HL-60/S4 (cell line): Measurements from ENCODE around the gene PEAK1.

Experiments
- in situ Hi-C: fragments of 300-500 bp; cut with MboI; formaldehyde crosslinking; loops from 2 replicates; pipeline ENCODE4 v1.14.3; 2022; ENCODE audit warnings: low sequenced_read_pairs

Gene PEAK1

GRCh38 chr15:77369168-77369567 lies 50.7 kb downstream of the PEAK1 start:
- in situ Hi-C loops: no loop called here

GRCh38 chr15:77367631-77368030 lies 52.3 kb downstream of the PEAK1 start:
- in situ Hi-C loops: no loop called here

DNA sequence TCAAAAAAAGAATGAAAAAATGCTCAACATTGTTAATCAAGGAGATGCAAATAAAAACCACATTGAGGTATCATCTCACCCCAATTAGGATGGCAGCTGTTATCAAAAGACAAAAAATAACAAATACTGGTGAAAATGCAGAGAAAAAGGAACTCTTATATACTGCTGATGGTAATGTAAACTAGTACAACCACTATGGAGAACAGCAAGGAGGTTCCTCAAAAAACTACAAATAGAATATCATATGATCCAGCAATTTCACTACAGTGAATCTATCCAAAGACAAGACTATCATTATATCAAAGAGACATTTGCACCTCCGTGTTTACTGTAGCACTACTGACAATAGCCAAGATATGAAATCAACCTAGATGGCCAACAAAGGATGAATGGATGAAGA lies 58.4 kb downstream of the PEAK1 start:
- in situ Hi-C loops: no loop called here

DNA sequence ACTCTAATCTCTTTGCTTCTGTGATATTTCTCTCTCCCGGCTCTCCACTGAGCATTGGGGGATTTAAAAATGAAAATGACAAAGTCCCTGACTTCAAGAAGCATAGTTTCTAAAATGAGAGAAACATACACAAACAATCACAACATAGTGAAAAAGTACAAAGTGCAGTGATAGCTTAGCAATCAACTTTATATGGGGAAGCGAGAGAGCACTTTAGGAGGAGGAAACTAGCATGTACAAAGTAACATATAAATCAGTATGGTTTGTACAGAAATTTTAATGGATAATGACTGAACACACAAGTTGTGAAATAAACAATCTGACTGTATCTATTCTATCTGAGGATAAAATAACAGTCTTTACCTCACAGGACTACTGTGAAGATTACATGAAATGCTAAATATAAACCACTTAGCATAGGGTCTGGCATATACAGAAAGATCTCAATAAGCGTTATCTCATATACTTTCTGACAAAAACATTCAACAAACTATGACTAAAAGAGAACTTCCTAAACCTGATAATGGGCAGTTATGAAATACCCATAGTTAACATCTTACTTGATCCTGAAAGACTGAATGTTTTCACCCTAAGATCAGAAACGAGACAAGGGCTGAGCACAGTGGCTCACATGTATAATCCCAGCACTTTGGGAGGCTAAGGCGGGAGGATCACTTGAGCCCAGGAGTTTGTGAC lies 61.2 kb downstream of the PEAK1 start:
- in situ Hi-C loops: no loop called here

DNA sequence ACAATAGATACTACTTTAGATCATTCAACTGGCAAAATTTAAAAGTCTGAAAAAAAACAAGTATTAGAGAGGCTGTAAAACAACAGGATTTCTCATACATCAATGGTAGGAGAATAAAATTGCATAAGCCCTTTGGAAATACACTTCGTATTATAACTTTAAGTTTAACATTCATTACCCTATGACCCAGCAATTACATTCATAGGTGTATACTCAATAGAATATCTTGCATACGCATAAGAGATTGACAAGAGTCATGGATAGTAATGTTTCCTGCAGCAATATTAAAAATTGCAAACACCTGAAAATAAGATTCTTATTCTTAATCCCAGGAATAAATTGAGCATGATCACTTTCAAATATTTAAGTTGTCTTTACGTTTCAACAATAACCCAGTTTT lies 63.6 kb downstream of the PEAK1 start:
- in situ Hi-C loops: no loop called here

- in situ Hi-C loops: no loop called here
Observed at GRCh38 chr15:77355321-77355720, 64.6 kb downstream of the PEAK1 start.

- in situ Hi-C loops: no loop called here
Observed at GRCh38 chr15:77354063-77354462, 65.8 kb downstream of the PEAK1 start.

GRCh38 chr15:77352887-77353286 lies 67.0 kb downstream of the PEAK1 start:
- in situ Hi-C loops: no loop called here

GRCh38 chr15:77350792-77351191 lies 69.1 kb downstream of the PEAK1 start:
- in situ Hi-C loops: no loop called here

DNA sequence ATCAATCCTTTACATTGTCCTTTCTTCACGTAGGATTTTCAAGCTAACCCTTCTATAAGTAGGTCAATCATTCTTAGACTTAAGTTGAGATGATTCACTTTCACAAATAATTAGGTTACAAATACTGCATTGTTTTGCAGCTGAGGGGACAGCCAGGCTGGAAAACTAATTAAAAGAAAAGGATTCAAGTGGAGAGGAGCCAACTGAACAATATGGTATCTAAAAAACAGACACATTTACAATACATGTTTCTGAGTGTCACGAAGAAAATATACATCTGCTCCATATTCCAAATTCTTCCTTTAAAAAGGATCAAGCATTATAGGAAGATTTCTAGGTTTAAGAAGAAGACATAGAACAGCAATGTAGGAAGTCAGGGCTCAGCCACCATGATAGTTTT lies 70.2 kb downstream of the PEAK1 start:
- in situ Hi-C loops: no loop called here

- in situ Hi-C loops: no loop called here
Observed at GRCh38 chr15:77348511-77348910, 71.4 kb downstream of the PEAK1 start.

- in situ Hi-C loops: no loop called here
Observed at GRCh38 chr15:77347197-77347596, 72.7 kb downstream of the PEAK1 start.

GRCh38 chr15:77346245-77347036 lies 73.5 kb downstream of the PEAK1 start:
- in situ Hi-C loops: no loop called here

- in situ Hi-C loops: no loop called here
Observed at GRCh38 chr15:77342807-77343206, 77.1 kb downstream of the PEAK1 start.

GRCh38 chr15:77340245-77340644 lies 79.7 kb downstream of the PEAK1 start:
- in situ Hi-C loops: no loop called here

- in situ Hi-C loops: no loop called here
Observed at GRCh38 chr15:77336006-77336405, 83.9 kb downstream of the PEAK1 start.

GRCh38 chr15:77335298-77335697 lies 84.6 kb downstream of the PEAK1 start:
- in situ Hi-C loops: no loop called here

- in situ Hi-C loops: no loop called here
Observed at GRCh38 chr15:77333166-77333565, 86.7 kb downstream of the PEAK1 start.

GRCh38 chr15:77329202-77329601 lies 90.7 kb downstream of the PEAK1 start:
- in situ Hi-C loops: no loop called here

DNA sequence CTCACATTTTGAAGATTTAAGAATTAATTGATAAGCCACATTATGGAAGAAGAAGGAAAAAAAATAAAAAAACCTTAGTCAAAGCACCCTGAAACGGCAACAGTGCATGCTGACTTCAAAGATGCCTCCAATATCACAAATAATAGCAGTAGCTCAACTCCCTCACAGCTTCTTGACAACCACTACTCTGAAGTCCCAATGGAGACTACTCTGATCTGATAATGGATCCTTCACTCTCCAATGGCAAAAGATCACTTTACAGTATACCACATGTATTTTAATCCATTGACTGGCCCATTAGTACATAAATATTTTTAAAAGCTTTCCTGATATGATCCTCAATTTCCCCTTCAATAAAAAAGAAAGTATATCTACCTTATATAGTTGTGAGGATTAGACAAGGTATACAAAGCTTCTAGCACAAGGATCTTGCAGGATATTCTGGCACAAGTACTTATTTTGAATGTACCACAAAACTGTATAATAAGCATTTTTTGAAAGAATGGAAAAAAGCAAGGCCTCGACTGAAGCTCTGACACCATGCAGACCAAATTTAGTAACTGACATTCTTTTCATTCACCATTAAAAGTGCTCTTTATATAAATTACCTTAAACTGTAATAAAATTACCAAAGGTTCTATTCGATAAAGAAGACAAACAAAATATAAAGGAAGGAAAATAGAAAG lies 91.9 kb downstream of the PEAK1 start:
- in situ Hi-C loops: no loop called here

DNA sequence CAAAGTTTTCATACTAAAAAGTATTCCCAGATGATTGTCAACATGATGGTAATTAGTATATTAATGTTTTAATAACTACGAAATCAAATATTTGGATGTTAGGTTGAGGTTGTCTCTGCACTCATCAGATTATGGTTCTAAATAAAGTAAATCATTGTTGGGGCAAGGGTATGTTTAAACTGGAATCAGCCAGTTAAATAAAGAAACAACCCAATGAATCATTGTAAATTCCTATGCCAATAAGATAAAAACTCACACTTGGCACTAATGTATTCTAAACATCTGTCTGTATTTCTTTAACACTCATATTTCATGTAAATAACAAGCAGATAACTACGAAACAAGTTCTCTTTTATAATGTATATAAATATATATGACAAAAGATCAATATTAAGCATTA lies 92.7 kb downstream of the PEAK1 start:
- in situ Hi-C loops: no loop called here

DNA sequence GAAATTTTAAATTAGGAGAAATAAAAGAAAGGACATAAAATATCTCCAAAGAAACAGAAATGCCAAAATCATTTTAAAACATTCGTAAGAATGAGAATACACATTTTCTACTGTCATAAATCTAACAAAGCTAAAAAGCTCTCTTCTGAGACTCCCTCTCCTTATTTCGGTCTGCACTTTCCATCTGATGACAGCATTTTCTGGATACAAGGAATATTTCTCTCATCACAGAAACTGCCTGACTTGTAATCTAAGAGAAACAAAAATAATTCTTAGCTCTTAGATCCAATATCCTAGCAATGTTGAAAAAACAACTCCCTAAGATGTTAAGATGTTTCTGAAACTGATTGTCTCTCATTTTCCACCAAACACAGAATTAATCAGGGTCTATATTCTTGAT lies 93.5 kb downstream of the PEAK1 start:
- in situ Hi-C loops: no loop called here
